Ovary (tissue), 9 donors: ENCODE results near the gene DUSP22. TPM values are rescaled to one million over a fixed set of nuclear protein-coding genes. Genes with fewer than 3 reads are reported as not detected.

Experiments used
- DNase-seq, 5 donors: peaks; one replicate each; pipeline ENCODE4 v3.0.0-alpha.2; 2019 to 2020
- H3K27ac ChIP-seq, 2 donors: fragments of 200-600 bp; one replicate each; pipeline versions ENCODE4 v1.5.1 to v1.8.0; 2019 to 2022
- H3K27me3 ChIP-seq: fragments of 200-600 bp; one replicate; pipeline ENCODE4 v1.8.0; 2022
- H3K36me3 ChIP-seq: fragments of 200-600 bp; sonication (generic); one replicate; pipeline ENCODE4 v1.5.1; 2019
- H3K4me1 ChIP-seq: one replicate; pipeline ENCODE4 v1.8.1; 2013; ENCODE audit warnings: mild to moderate bottlenecking, moderate library complexity; ENCODE audit not compliant: insufficient read depth
- H3K4me3 ChIP-seq: fragments of 200-600 bp; sonication (generic); one replicate; pipeline ENCODE4 v1.5.1; 2017
- H3K9me3 ChIP-seq, 2 donors: fragments of 200-600 bp in 1 of 2; sonication (generic) in 1 of 2; one replicate each; pipeline versions ENCODE4 v1.5.1 to v1.8.1; 2013 to 2019; ENCODE audit warnings: mild to moderate bottlenecking in 1 of 2, moderate library complexity in 1 of 2
- CTCF ChIP-seq, 3 donors: fragments of 450-650 bp in 2 of 3; fragments of 200-600 bp in 1 of 3; IDR thresholded peaks; one replicate each; pipeline versions ENCODE4 v1.5.1 to v1.8.0; 2016 to 2022; ENCODE audit warnings: antibody characterized with exemption in 3 of 3, mild to moderate bottlenecking in 1 of 3
- EP300 ChIP-seq: sonication (generic); formaldehyde crosslinking; IDR thresholded peaks from one replicate; pipeline ENCODE4 v1.6.1; 2017; ENCODE audit warnings: antibody characterized with exemption
- POLR2A ChIP-seq: fragments of 450-650 bp; IDR thresholded peaks from one replicate; pipeline ENCODE4 v1.6.1; 2017; ENCODE audit warnings: antibody characterized with exemption, mild to moderate bottlenecking, moderate library complexity
- WGBS, 3 donors: extraction: QIAGEN DNeasy Blood & Tissue Kit in 1 of 3; methylation state at CpG; one replicate each; pipeline versions ENCODE4 v1.1.5 to v1.1.7; 2013 to 2017; 5-methylcytosine and 5-hydroxymethylcytosine counted together
- intact Hi-C, 4 donors: fragments of 100-400 bp; cut with DNase I; formaldehyde crosslinking; loops; one replicate each; pipeline versions ENCODE4 v1.11.0 to v1.15.1; 2022 to 2023
- polyA plus RNA-seq, 2 donors: library from polyadenylated mRNA; stranded (reverse); fragments of 200-250 nt in 1 of 2; fragments of 350-450 nt in 1 of 2; fragmentation: Illumina TruSeq in 1 of 2; extraction: RNeasy Lipid Tissue Mini Kit (QIAGEN cat#74804) in 1 of 2; gene quantifications; one replicate each; pipeline ENCODE4 v1.2.3, GENCODE V29; 2013 to 2014
- total RNA-seq, 7 donors: library from RNA; depleted of rRNA in 2 of 7; stranded (reverse); fragments of >200 nt in 2 of 7; fragmentation: NEBNext Ultra II Directional in 3 of 7; extraction: Animal tissue kit (Norgen Biotek cat#: 25700) in 3 of 7; gene quantifications; one replicate each; pipeline versions ENCODE4 v1.1.0 to v1.2.4, GENCODE V29; 2016 to 2023
- donor health status: DM: no; HTN: no; CAD: no; lungs with moderate emphysema.
- donor health status: DM: no; HTN: no; CAD: no.
- donor health status: Bipolar disorder and iron deficiency.
- donor health status: DM: yes; HTN: yes; CAD: no.
- donor health status: DM: no; HTN: no; CAD: no.
- donor health status: DM: yes; HTN: yes; CAD: no.

The DUSP22 gene
- total and polyA plus RNA-seq, 9 donors, result 24.7 to 35.0 (median 29.3) TPM

GRCh38 chr6:250676-251075 lies 41.6 kb upstream of the DUSP22 start:
- DNase-seq, result no peak
- Histone ChIP-seq H3K36me3 (no peaks in the 10 kb centered on the region), H3K4me1 (no peaks in the 10 kb centered on the region), H3K27ac (no peak overlapping the region), H3K9me3 (no peaks in the 10 kb centered on the region), H3K27me3 (no peaks in the 10 kb centered on the region), H3K4me3 (no peak overlapping the region)
- intact Hi-C loops, result no loop called here
- no peak for TF ChIP-seq EP300

GRCh38 chr6:251920-252319 lies 40.4 kb upstream of the DUSP22 start:
- WGBS, 3 donors, result 70 to 84% (median 74%) methylated on average over 2 of the region's 2 CpGs
- Histone ChIP-seq H3K27ac (no peak overlapping the region), H3K4me3 (no peak overlapping the region), H3K36me3 (no peaks in the 10 kb centered on the region), H3K27me3 (no peaks in the 10 kb centered on the region), H3K9me3 (no peaks in the 10 kb centered on the region), H3K4me1 (no peaks in the 10 kb centered on the region)
- intact Hi-C loops, result no loop called here
- TF ChIP-seq CTCF (IDR thresholded peaks at IDR 0.05), result no peak
- no peak for TF ChIP-seq EP300
- no peak for TF ChIP-seq POLR2A
- DNase-seq, result no peak

GRCh38 chr6:252775-253535 lies 39.3 kb upstream of the DUSP22 start:
- Histone ChIP-seq H3K27me3 (no peaks in the 10 kb centered on the region), H3K27ac (no peak overlapping the region), H3K4me1 (no peaks in the 10 kb centered on the region), H3K4me3 (no peak overlapping the region), H3K9me3 (no peaks in the 10 kb centered on the region), H3K36me3 (no peaks in the 10 kb centered on the region)
- intact Hi-C loops, result no loop called here
- TF ChIP-seq POLR2A (no peak), EP300 (no peak), CTCF (IDR thresholded peaks at IDR 0.05) (no peak)
- WGBS, 3 donors, result 67 to 76% (median 68%) methylated on average over 8 of the region's 8 CpGs
- no peak for DNase-seq

DNA sequence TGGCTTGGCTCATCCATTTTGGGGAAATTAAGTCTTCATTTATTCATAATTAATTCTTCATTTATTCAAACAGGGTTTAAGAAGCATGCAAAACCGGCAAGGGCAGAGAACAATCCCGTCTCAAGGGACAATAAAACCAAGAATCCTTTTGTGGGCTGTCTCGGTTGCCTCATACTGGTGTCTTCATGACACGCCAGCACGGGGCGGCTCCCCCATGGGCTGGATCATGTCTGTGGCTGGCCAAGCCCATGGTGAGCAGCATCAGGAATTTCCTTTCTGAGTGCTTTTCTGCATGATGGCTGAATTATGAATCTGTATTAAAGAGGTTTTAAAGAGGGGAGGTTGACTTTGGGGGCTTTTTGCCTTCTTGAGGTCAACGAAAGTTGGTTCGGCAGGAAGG lies 38.3 kb upstream of the DUSP22 start:
- H3K36me3 ChIP-seq, result no peaks in the 10 kb centered on the region
- WGBS, 3 donors, result 74 to 85% (median 76%) methylated on average over 8 of the region's 8 CpGs
- TF ChIP-seq CTCF (IDR thresholded peaks at IDR 0.05) (no peak), POLR2A (no peak), EP300 (no peak)
- DNase-seq, result no peak
- H3K27me3 ChIP-seq, result no peaks in the 10 kb centered on the region
- no peak overlapping the region for H3K4me3 ChIP-seq
- intact Hi-C loops, result no loop called here
- H3K27ac ChIP-seq, result no peak overlapping the region
- no peaks in the 10 kb centered on the region for H3K4me1 ChIP-seq
- no peaks in the 10 kb centered on the region for H3K9me3 ChIP-seq

DNA sequence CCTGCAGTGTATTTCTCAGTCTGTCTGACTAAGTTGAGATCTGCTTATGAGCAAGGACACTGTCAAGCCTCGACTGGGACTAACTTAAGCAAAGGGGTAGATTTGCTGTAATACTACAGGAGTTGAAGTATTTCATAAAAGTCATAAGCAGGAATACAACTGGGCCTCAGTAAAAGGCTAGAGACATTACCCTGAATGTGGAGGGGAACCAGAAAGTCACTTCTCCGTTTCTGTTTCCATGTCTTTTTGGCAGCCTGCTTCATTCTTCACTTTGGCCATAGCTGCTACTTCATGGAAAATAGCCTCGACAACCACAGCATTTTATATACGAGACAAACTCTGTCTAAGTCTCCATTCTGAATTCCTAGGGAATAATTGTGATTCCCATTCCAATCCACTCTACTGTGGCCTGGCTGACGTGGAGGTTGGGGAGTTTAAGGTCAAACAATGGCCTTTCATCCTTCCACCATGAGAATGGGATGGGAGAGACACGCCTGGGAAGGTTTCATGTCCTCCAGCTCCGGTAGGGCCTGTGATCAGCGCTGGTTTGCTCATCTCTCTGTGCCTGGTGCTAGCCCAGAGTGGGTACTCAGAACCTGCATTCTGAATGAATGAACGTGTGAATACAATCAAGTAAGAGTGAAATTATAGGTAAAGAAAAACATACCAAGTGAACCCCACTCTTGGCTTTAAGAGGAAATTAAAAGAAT lies 37.1 kb upstream of the DUSP22 start:
- Histone ChIP-seq H3K27ac (no peak overlapping the region), H3K4me3 (no peak overlapping the region), H3K36me3 (no peaks in the 10 kb centered on the region), H3K27me3 (no peaks in the 10 kb centered on the region), H3K9me3 (no peaks in the 10 kb centered on the region), H3K4me1 (no peaks in the 10 kb centered on the region)
- intact Hi-C loops, result no loop called here
- no peak for TF ChIP-seq CTCF (IDR thresholded peaks at IDR 0.05)
- no peak for TF ChIP-seq EP300
- TF ChIP-seq POLR2A, result no peak
- DNase-seq, result no peak
- WGBS, 3 donors, result 78 to 84% (median 83%) methylated on average over 9 of the region's 9 CpGs
